Measurements from ENCODE around the gene JADE1. TPM values are rescaled to one million over a fixed set of nuclear protein-coding genes. Genes with fewer than 3 reads are reported as not detected.

JADE1 gene
- polyA plus RNA-seq, 1 of the 3 experiments (the other 2 are of a cell fraction): 9.1 TPM

- CTCF ChIA-PET: interaction anchor here (1.0 kb wide), 1 partner anchor 10 kb away, joined by 3 read pairs; no protein-coding TSS in a partner anchor
- 98% methylated on average over 2 of the region's 2 CpGs for WGBS (ENCODE audit: low lambda C conversion rate)
These were observed 66.7 kb downstream of the JADE1 start for GRCh38 chr4:128876200-128876599.

DNA sequence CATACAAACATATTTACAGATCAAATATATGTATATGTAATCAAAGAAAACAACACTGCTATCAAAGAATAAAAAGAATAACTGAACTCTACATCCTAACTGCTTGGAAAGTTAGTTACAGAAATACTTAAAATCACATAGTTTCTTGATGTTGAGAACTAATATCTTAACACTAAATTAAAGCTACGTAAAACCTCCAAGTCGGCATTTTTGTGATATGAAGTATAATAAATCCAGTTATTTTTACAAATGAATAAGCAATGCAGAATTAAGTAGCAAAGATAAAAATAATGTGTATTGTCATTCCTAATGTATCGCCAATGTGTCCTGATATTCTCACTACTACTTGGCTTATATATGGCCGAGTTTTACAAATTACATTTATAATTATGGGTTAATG is 68.4 kb downstream of the JADE1 start:
- Histone ChIP-seq H3K4me3 (ENCODE audit: low read depth in 2 of 2, low read length in 1 of 2) (no peak overlapping the region), H3K27ac (ENCODE audit: low read depth in 2 of 2, low read length in 1 of 2) (no peak overlapping the region), H3F3A (replicated peaks; ENCODE audit: insufficient read depth) (peaks cover 7% of the 10 kb centered on the region), H4K20me1 (ENCODE audit: insufficient read depth) (no peaks in the 10 kb centered on the region), H3K9ac (no peak overlapping the region), H2AFZ (ENCODE audit: low read depth) (no peak overlapping the region), H3K9me3 (no peaks in the 10 kb centered on the region), H3K27me3 (ENCODE audit: insufficient read depth) (no peaks in the 10 kb centered on the region), H3K9me2 (no peaks in the 10 kb centered on the region), H3K79me2 (ENCODE audit: insufficient read depth) (no peaks in the 10 kb centered on the region), H3K4me1 (ENCODE audit: control insufficient read depth in 1 of 2, insufficient read depth in 2 of 2, low read depth in 1 of 2, low read length in 1 of 2) (no peaks in the 10 kb centered on the region; a peak in 1 of 4 replicates), H3K4me2 (no peak overlapping the region), H3K36me3 (replicated peaks in 1 of 2; ENCODE audit: control insufficient read depth in 1 of 2, insufficient read depth in 2 of 2, low read length in 1 of 2) (peaks cover 7 to 32% of the 10 kb centered on the region in 2 experiments)
- DNase-seq: no peak
- ChIA-PET POLR2A (no interaction called here), CTCF (interaction anchor here (0.7 to 2.4 kb wide), 2 partner anchors 14 to 67 kb away, joined by 3 to 6 read pairs; no protein-coding TSS in a partner anchor)
- WGBS (ENCODE audit: low lambda C conversion rate): 91% methylated on average over 4 of the region's 4 CpGs
- TF ChIP-seq EZH2phosphoT487 (IDR thresholded peaks at IDR 0.05; ENCODE audit: borderline replicate concordance, low read depth) (no peak), NRF1 (IDR thresholded peaks at IDR 0.05; ENCODE audit: low read depth, low read length) (no peak)
- TF ChIP-seq, protein P1, sequence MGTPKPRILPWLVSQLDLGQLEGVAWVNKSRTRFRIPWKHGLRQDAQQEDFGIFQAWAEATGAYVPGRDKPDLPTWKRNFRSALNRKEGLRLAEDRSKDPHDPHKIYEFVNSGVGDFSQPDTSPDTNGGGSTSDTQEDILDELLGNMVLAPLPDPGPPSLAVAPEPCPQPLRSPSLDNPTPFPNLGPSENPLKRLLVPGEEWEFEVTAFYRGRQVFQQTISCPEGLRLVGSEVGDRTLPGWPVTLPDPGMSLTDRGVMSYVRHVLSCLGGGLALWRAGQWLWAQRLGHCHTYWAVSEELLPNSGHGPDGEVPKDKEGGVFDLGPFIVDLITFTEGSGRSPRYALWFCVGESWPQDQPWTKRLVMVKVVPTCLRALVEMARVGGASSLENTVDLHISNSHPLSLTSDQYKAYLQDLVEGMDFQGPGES (IDR thresholded peaks at IDR 0.05; ENCODE audit: low read depth, low read length): no peak

More at GRCh38 chr4:128876200-128876599, 66.7 kb downstream of the JADE1 start:
- Histone ChIP-seq H4K20me1 (ENCODE audit: insufficient read depth) (no peaks in the 10 kb centered on the region), H3K9me3 (no peaks in the 10 kb centered on the region), H3K4me3 (ENCODE audit: low read depth in 2 of 2, low read length in 1 of 2) (no peak overlapping the region), H3K9me2 (no peaks in the 10 kb centered on the region), H2AFZ (ENCODE audit: low read depth) (no peak overlapping the region), H3K27ac (ENCODE audit: low read depth in 2 of 2, low read length in 1 of 2) (no peak overlapping the region), H3K4me2 (no peak overlapping the region), H3K79me2 (ENCODE audit: insufficient read depth) (no peaks in the 10 kb centered on the region), H3K36me3 (replicated peaks in 1 of 2; ENCODE audit: control insufficient read depth in 1 of 2, insufficient read depth in 2 of 2, low read length in 1 of 2) (peaks cover 20 to 49% of the 10 kb centered on the region in 2 experiments), H3K9ac (no peak overlapping the region), H3K4me1 (ENCODE audit: control insufficient read depth in 1 of 2, insufficient read depth in 2 of 2, low read depth in 1 of 2, low read length in 1 of 2) (no peaks in the 10 kb centered on the region; a peak in 2 of 4 replicates), H3K27me3 (ENCODE audit: insufficient read depth) (no peaks in the 10 kb centered on the region), H3F3A (replicated peaks; ENCODE audit: insufficient read depth) (peaks cover 7% of the 10 kb centered on the region)
- no peak for TF ChIP-seq GABPA (IDR thresholded peaks at IDR 0.05; ENCODE audit: low read depth)
- TF ChIP-seq MEF2A (IDR thresholded peaks at IDR 0.05; ENCODE audit: borderline replicate concordance, low read depth): no peak
- TF ChIP-seq SIN3A (IDR thresholded peaks at IDR 0.05; ENCODE audit: borderline replicate concordance, low read depth, low read length): no peak
- TF ChIP-seq RXRA (IDR thresholded peaks at IDR 0.05; ENCODE audit: borderline replicate concordance, low read depth): no peak
- TF ChIP-seq FOSL2 (IDR thresholded peaks at IDR 0.05; ENCODE audit: borderline replicate concordance, low read depth): no peak
- no peak for TF ChIP-seq MAX (IDR thresholded peaks at IDR 0.05; ENCODE audit: low read depth)
- TF ChIP-seq EZH2phosphoT487 (IDR thresholded peaks at IDR 0.05; ENCODE audit: borderline replicate concordance, low read depth): no peak
- TF ChIP-seq SMC3 (IDR thresholded peaks at IDR 0.05; ENCODE audit: low read depth, low read length): no peak
- TF ChIP-seq YY1 (IDR thresholded peaks at IDR 0.05; ENCODE audit: low read depth): no peak
- TF ChIP-seq ELF1 (IDR thresholded peaks at IDR 0.05): no peak
- no peak for TF ChIP-seq FOXM1 (IDR thresholded peaks at IDR 0.05; ENCODE audit: low read depth)
- DNase-seq: no peak
- POLR2A ChIA-PET: no interaction called here

Data from SK-N-SH (cell line).